ACC112 (cell line): ENCODE results near the gene UBE2J2.

ENCODE experiments used
- H2AFZ ChIP-seq: fragments of 200-600 bp; sonication (generic); one replicate; pipeline ENCODE4 v1.6.0; 2017; ENCODE audit warnings: antibody characterized with exemption, low read length; ENCODE audit not compliant: unreplicated experiment
- H3K27ac ChIP-seq: fragments of 200-600 bp; sonication (generic); 2 replicates; pipeline ENCODE4 v1.5.1; 2014; ENCODE audit warnings: low read depth, mild to moderate bottlenecking, antibody characterized with exemption, low read length, moderate library complexity
- H3K27me3 ChIP-seq: fragments of 200-600 bp; sonication (generic); 2 replicates; pipeline ENCODE4 v1.6.1; 2014; ENCODE audit warnings: mild to moderate bottlenecking, antibody characterized with exemption, low read length, moderate library complexity, mixed read lengths; ENCODE audit not compliant: insufficient read depth
- H3K36me3 ChIP-seq: fragments of 200-600 bp; sonication (generic); 2 replicates; pipeline ENCODE4 v1.6.1; 2016; ENCODE audit warnings: mild to moderate bottlenecking, antibody characterized with exemption, low read length, moderate library complexity, mixed read lengths; ENCODE audit not compliant: insufficient read depth
- H3K4me1 ChIP-seq: fragments of 200-600 bp; sonication (generic); one replicate; pipeline ENCODE4 v1.6.1; 2016; ENCODE audit warnings: low read length, mixed read lengths; ENCODE audit not compliant: insufficient read depth, unreplicated experiment, control insufficient read depth
- H3K4me3 ChIP-seq: fragments of 200-600 bp; sonication (generic); 2 replicates; pipeline ENCODE4 v1.5.1; 2014; ENCODE audit warnings: mild to moderate bottlenecking, low read depth, low read length
- H3K79me2 ChIP-seq: fragments of 200-600 bp; sonication (generic); one replicate; pipeline ENCODE4 v1.6.0; 2016; ENCODE audit warnings: low read length; ENCODE audit not compliant: control insufficient read depth, unreplicated experiment, insufficient read depth

The UBE2J2 gene

GRCh38 chr1:1302951-1303509 lies 29.4 kb upstream of the UBE2J2 start:
- peaks cover 28% of the 10 kb centered on the region for H3K4me1 ChIP-seq
- H3K36me3 ChIP-seq, result no peaks in the 10 kb centered on the region
- no peak overlapping the region for H3K4me3 ChIP-seq
- no peak overlapping the region for H2AFZ ChIP-seq
- no peak overlapping the region for H3K27ac ChIP-seq
- no peaks in the 10 kb centered on the region for H3K27me3 ChIP-seq
- peaks cover 31% of the 10 kb centered on the region for H3K79me2 ChIP-seq

- no peak overlapping the region for H3K27ac ChIP-seq
- no peaks in the 10 kb centered on the region for H3K36me3 ChIP-seq
- H3K27me3 ChIP-seq, result no peaks in the 10 kb centered on the region
- H2AFZ ChIP-seq, result no peak overlapping the region
- H3K79me2 ChIP-seq, result peaks cover 29% of the 10 kb centered on the region
- no peak overlapping the region for H3K4me3 ChIP-seq
- H3K4me1 ChIP-seq, result peaks cover 27% of the 10 kb centered on the region
Measured at GRCh38 chr1:1302006-1302430, 28.4 kb upstream of the UBE2J2 start.

- Histone ChIP-seq H3K79me2 (peaks cover 15% of the 10 kb centered on the region), H3K4me3 (no peak overlapping the region), H2AFZ (no peak overlapping the region), H3K36me3 (no peaks in the 10 kb centered on the region), H3K4me1 (peaks cover 10% of the 10 kb centered on the region), H3K27ac (no peak overlapping the region), H3K27me3 (no peaks in the 10 kb centered on the region)
Measured at GRCh38 chr1:1300352-1300739, 26.7 kb upstream of the UBE2J2 start.

- no peak overlapping the region for H3K4me3 ChIP-seq
- H3K4me1 ChIP-seq, result peaks cover 5% of the 10 kb centered on the region
- no peak overlapping the region for H2AFZ ChIP-seq
- H3K79me2 ChIP-seq, result peaks cover 15% of the 10 kb centered on the region
- H3K27me3 ChIP-seq, result no peaks in the 10 kb centered on the region
- H3K36me3 ChIP-seq, result no peaks in the 10 kb centered on the region
- H3K27ac ChIP-seq, result no peak overlapping the region
Measured at GRCh38 chr1:1299686-1300351, 26.2 kb upstream of the UBE2J2 start.

- no peak overlapping the region for H3K4me3 ChIP-seq
- no peaks in the 10 kb centered on the region for H3K36me3 ChIP-seq
- H3K4me1 ChIP-seq, result no peaks in the 10 kb centered on the region
- H2AFZ ChIP-seq, result no peak overlapping the region
- H3K27ac ChIP-seq, result no peak overlapping the region
- peaks cover 11% of the 10 kb centered on the region for H3K79me2 ChIP-seq
- H3K27me3 ChIP-seq, result no peaks in the 10 kb centered on the region
Measured at GRCh38 chr1:1298861-1299685, 25.4 kb upstream of the UBE2J2 start.

GRCh38 chr1:1297802-1298424 lies 24.3 kb upstream of the UBE2J2 start:
- Histone ChIP-seq H3K79me2 (peaks cover under 1% of the 10 kb centered on the region), H3K27ac (no peak overlapping the region), H3K36me3 (no peaks in the 10 kb centered on the region), H3K4me1 (no peaks in the 10 kb centered on the region), H3K27me3 (no peaks in the 10 kb centered on the region), H2AFZ (no peak overlapping the region), H3K4me3 (no peak overlapping the region)

- peaks cover 3% of the 10 kb centered on the region for H3K4me1 ChIP-seq
- H3K36me3 ChIP-seq, result no peaks in the 10 kb centered on the region
- H3K4me3 ChIP-seq, result no peak overlapping the region
- no peak overlapping the region for H3K27ac ChIP-seq
- H2AFZ ChIP-seq, result no peak overlapping the region
- H3K27me3 ChIP-seq, result no peaks in the 10 kb centered on the region
- H3K79me2 ChIP-seq, result no peaks in the 10 kb centered on the region
Measured at GRCh38 chr1:1296070-1297061, 22.7 kb upstream of the UBE2J2 start.

GRCh38 chr1:1295154-1295923 lies 21.7 kb upstream of the UBE2J2 start:
- no peaks in the 10 kb centered on the region for H3K79me2 ChIP-seq
- no peak overlapping the region for H3K4me3 ChIP-seq
- H3K4me1 ChIP-seq, result peaks cover 10% of the 10 kb centered on the region
- no peak overlapping the region for H2AFZ ChIP-seq
- no peaks in the 10 kb centered on the region for H3K27me3 ChIP-seq
- no peaks in the 10 kb centered on the region for H3K36me3 ChIP-seq
- no peak overlapping the region for H3K27ac ChIP-seq

- H3K79me2 ChIP-seq, result no peaks in the 10 kb centered on the region
- H3K4me3 ChIP-seq, result no peak overlapping the region
- no peaks in the 10 kb centered on the region for H3K36me3 ChIP-seq
- H3K4me1 ChIP-seq, result peaks cover 10% of the 10 kb centered on the region
- H3K27ac ChIP-seq, result no peak overlapping the region
- H2AFZ ChIP-seq, result no peak overlapping the region
- no peaks in the 10 kb centered on the region for H3K27me3 ChIP-seq
Measured at GRCh38 chr1:1294250-1294890, 20.7 kb upstream of the UBE2J2 start.
